ENCODE results near the gene KRT4.

DNA sequence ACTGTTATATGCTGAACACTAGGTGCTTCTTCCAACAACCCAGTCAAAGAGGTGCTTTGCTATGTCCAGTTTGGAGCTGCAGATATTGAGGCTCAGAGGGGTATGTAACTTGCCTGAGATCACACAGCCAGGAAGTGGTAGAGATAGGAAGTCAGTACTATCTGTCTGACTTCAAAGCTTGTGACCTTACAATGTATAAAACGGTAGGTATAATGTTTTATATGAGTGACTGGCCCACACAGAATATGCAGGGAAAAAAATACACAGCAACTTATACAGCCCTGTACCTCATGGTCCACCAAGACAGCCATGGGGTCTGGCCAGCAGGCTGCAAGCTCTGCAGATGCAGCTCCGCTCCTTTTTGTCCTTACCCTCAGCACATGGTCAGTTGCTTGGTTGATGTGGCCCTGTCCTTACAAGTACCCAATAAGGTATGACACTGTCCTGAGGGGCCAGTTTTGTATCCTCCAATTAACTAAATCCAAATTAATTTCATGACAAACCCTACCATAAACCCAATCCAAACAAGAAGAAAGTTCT, 3.9 kb upstream of the KRT4 start:
- TF ChIP-seq CTCF (IDR thresholded peaks at IDR 0.05; ENCODE audit: poor library complexity) (no peak), EZH2phosphoT487 (IDR thresholded peaks at IDR 0.05; ENCODE audit: low read depth, severe bottlenecking, unreplicated experiment) (no peak)
